ENCODE measurements around the gene HOXB6. TPM values are rescaled to one million over a fixed set of nuclear protein-coding genes. Genes with fewer than 3 reads are reported as not detected.

The HOXB6 gene
- total and polyA plus RNA-seq, 4 donors: 0.17 to 1.1 (median 0.46) TPM

- peaks cover 0 to 16% (median 7%) of the 10 kb centered on the region in 4 donors for H3K27me3 ChIP-seq (ENCODE audit: control insufficient read depth in 4 of 4, insufficient read depth in 4 of 4, low read length in 3 of 4)
- no peak overlapping the region for H3K4me3 ChIP-seq (ENCODE audit: low read depth in 1 of 3, low read length in 3 of 3)
- no peak for DNase-seq (ENCODE audit: low spot score)
- H3K9ac ChIP-seq (ENCODE audit: low read depth in 1 of 2, low read length in 2 of 2): no peak overlapping the region
- H3K27ac ChIP-seq (ENCODE audit: low read depth in 1 of 2, low read length in 2 of 2): no peak overlapping the region
- no peaks in the 10 kb centered on the region for H3K36me3 ChIP-seq (ENCODE audit: control insufficient read depth in 4 of 4, insufficient read depth in 3 of 4, low read depth in 1 of 4, low read length in 3 of 4)
- WGBS: 31% methylated on average over 2 of the region's 2 CpGs
- TF ChIP-seq EGR1 (IDR thresholded peaks at IDR 0.05; ENCODE audit: low read depth in 2 of 2) (no peak), JUND (IDR thresholded peaks at IDR 0.05) (no peak), GABPA (IDR thresholded peaks at IDR 0.05 in 1 of 2, conservative IDR thresholded peaks at IDR 0.05 in 1 of 2) (no peak), RXRA (IDR thresholded peaks at IDR 0.05) (no peak), HNF4A (conservative IDR thresholded peaks at IDR 0.05) (no peak), FOXA2 (IDR thresholded peaks at IDR 0.05) (no peak), HNF4G (IDR thresholded peaks at IDR 0.05) (no peak), FOXA1 (IDR thresholded peaks at IDR 0.05) (no peak), ATF3 (IDR thresholded peaks at IDR 0.05) (no peak), YY1 (IDR thresholded peaks at IDR 0.05) (no peak), CTCF (IDR thresholded peaks at IDR 0.05; ENCODE audit: low read depth, low read length, missing input control) (no peak), TAF1 (conservative IDR thresholded peaks at IDR 0.05) (no peak), RAD21 (IDR thresholded peaks at IDR 0.05) (no peak), SP1 (IDR thresholded peaks at IDR 0.05) (no peak), NR2F2 (IDR thresholded peaks at IDR 0.05) (no peak)
- TF ChIP-seq, protein P1, sequence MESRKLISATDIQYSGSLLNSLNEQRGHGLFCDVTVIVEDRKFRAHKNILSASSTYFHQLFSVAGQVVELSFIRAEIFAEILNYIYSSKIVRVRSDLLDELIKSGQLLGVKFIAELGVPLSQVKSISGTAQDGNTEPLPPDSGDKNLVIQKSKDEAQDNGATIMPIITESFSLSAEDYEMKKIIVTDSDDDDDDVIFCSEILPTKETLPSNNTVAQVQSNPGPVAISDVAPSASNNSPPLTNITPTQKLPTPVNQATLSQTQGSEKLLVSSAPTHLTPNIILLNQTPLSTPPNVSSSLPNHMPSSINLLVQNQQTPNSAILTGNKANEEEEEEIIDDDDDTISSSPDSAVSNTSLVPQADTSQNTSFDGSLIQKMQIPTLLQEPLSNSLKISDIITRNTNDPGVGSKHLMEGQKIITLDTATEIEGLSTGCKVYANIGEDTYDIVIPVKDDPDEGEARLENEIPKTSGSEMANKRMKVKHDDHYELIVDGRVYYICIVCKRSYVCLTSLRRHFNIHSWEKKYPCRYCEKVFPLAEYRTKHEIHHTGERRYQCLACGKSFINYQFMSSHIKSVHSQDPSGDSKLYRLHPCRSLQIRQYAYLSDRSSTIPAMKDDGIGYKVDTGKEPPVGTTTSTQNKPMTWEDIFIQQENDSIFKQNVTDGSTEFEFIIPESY (IDR thresholded peaks at IDR 0.05): no peak
- TF ChIP-seq, protein P2, sequence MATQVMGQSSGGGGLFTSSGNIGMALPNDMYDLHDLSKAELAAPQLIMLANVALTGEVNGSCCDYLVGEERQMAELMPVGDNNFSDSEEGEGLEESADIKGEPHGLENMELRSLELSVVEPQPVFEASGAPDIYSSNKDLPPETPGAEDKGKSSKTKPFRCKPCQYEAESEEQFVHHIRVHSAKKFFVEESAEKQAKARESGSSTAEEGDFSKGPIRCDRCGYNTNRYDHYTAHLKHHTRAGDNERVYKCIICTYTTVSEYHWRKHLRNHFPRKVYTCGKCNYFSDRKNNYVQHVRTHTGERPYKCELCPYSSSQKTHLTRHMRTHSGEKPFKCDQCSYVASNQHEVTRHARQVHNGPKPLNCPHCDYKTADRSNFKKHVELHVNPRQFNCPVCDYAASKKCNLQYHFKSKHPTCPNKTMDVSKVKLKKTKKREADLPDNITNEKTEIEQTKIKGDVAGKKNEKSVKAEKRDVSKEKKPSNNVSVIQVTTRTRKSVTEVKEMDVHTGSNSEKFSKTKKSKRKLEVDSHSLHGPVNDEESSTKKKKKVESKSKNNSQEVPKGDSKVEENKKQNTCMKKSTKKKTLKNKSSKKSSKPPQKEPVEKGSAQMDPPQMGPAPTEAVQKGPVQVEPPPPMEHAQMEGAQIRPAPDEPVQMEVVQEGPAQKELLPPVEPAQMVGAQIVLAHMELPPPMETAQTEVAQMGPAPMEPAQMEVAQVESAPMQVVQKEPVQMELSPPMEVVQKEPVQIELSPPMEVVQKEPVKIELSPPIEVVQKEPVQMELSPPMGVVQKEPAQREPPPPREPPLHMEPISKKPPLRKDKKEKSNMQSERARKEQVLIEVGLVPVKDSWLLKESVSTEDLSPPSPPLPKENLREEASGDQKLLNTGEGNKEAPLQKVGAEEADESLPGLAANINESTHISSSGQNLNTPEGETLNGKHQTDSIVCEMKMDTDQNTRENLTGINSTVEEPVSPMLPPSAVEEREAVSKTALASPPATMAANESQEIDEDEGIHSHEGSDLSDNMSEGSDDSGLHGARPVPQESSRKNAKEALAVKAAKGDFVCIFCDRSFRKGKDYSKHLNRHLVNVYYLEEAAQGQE (IDR thresholded peaks at IDR 0.05): no peak
- TF ChIP-seq, protein P3, sequence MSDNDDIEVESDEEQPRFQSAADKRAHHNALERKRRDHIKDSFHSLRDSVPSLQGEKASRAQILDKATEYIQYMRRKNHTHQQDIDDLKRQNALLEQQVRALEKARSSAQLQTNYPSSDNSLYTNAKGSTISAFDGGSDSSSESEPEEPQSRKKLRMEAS (IDR thresholded peaks at IDR 0.05): no peak
- H3K4me1 ChIP-seq (ENCODE audit: control insufficient read depth in 4 of 4, insufficient read depth in 4 of 4, low read length in 3 of 4): peaks cover 2 to 24% (median 13%) of the 10 kb centered on the region in 4 donors
- H3K9me3 ChIP-seq (ENCODE audit: control insufficient read depth in 4 of 4, low read length in 3 of 4): no peaks in the 10 kb centered on the region
Observed at GRCh38 chr17:48588528-48588927, 16.3 kb downstream of the HOXB6 start.
